ENCODE data around the gene VWA5B2. TPM values are rescaled to one million over a fixed set of nuclear protein-coding genes. Genes with fewer than 3 reads are reported as not detected.

The VWA5B2 gene
- total and polyA plus RNA-seq, 2 of the 13 experiments (the other 11 are each of a cell fraction or from before 2014, with no cell fraction given): 0.03 to 0.04 TPM

DNA sequence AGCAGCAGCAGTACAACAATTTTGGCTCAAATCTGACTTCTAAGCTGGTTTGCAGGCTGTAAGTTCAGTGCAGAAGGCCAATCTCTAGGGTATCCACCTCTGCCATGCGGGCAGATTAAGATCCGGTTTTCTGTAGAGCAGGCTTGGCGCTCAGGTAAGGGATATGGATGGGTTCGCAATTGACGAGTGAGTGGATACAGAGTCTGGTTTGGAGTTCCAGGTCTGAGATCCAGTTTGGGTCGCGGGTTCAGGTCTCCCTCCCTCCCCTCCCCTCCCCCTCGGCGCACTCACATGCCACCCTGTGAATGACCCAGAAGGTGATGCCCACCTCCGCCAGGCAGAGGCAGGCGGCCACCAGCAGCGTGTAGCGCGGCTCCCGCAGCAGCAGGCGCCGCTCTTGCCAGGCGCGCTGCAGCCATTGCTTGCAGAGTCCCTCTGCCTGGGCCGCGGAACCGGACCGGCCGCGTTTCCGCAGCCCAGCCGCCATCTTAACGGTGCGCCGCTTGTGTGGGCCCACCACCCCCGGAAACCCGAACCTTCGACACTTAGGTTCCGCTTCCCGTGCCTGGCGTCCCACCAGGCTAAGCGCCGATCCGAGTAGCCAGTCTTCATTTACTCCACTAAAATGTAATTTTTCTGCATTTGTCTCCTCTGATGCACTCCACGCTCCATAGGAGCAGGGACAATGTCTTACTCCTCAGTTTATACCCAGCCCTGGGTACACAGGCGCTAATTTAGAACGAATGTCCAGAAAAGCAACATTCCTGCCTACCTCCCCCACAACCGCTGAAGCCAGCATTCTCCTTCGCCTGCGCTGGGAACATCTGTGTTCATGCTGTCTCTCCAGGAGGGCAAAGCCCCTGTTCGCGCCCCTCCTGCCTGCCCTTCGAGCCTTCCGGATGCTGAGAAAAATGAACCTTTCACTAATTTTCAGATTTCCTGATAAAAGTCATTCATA, 19.3 kb downstream of the VWA5B2 start, which contains the start of gene ALG3 (continued):
- TF ChIP-seq RAD21 (CRISPR knock-in tag; IDR thresholded peaks at IDR 0.05): peak; percentile 23; the same call in 1 of the 2 replicates
- no peak for TF ChIP-seq POLR2AphosphoS2 (IDR thresholded peaks at IDR 0.05; ENCODE audit: low read depth, low read length)
- peak; percentile 94; the same call in 2 of the 3 replicates for TF ChIP-seq MXI1 (IDR thresholded peaks at IDR 0.05; ENCODE audit: borderline replicate concordance, low read depth, low read length)
- TF ChIP-seq PCBP1 (IDR thresholded peaks at IDR 0.05; ENCODE audit: borderline replicate concordance, low read depth, low read length): 0 out of 2 replicates have a peak, but pooled peaks have one; percentile 76
- peak; percentile 42 for TF ChIP-seq ATF3 (CRISPR knock-in tag; IDR thresholded peaks at IDR 0.05)
- 0 out of 2 replicates have a peak, but pooled peaks have one; percentile 40 for TF ChIP-seq ATRX (CRISPR knock-in tag; IDR thresholded peaks at IDR 0.05; ENCODE audit: borderline replicate concordance)
- no peak for TF ChIP-seq ZNF282 (IDR thresholded peaks at IDR 0.05; ENCODE audit: partially characterized antibody)
- TF ChIP-seq ZNF660 (CRISPR knock-in tag; IDR thresholded peaks at IDR 0.05; ENCODE audit: borderline replicate concordance, low read depth): no peak
- TF ChIP-seq, protein P1, sequence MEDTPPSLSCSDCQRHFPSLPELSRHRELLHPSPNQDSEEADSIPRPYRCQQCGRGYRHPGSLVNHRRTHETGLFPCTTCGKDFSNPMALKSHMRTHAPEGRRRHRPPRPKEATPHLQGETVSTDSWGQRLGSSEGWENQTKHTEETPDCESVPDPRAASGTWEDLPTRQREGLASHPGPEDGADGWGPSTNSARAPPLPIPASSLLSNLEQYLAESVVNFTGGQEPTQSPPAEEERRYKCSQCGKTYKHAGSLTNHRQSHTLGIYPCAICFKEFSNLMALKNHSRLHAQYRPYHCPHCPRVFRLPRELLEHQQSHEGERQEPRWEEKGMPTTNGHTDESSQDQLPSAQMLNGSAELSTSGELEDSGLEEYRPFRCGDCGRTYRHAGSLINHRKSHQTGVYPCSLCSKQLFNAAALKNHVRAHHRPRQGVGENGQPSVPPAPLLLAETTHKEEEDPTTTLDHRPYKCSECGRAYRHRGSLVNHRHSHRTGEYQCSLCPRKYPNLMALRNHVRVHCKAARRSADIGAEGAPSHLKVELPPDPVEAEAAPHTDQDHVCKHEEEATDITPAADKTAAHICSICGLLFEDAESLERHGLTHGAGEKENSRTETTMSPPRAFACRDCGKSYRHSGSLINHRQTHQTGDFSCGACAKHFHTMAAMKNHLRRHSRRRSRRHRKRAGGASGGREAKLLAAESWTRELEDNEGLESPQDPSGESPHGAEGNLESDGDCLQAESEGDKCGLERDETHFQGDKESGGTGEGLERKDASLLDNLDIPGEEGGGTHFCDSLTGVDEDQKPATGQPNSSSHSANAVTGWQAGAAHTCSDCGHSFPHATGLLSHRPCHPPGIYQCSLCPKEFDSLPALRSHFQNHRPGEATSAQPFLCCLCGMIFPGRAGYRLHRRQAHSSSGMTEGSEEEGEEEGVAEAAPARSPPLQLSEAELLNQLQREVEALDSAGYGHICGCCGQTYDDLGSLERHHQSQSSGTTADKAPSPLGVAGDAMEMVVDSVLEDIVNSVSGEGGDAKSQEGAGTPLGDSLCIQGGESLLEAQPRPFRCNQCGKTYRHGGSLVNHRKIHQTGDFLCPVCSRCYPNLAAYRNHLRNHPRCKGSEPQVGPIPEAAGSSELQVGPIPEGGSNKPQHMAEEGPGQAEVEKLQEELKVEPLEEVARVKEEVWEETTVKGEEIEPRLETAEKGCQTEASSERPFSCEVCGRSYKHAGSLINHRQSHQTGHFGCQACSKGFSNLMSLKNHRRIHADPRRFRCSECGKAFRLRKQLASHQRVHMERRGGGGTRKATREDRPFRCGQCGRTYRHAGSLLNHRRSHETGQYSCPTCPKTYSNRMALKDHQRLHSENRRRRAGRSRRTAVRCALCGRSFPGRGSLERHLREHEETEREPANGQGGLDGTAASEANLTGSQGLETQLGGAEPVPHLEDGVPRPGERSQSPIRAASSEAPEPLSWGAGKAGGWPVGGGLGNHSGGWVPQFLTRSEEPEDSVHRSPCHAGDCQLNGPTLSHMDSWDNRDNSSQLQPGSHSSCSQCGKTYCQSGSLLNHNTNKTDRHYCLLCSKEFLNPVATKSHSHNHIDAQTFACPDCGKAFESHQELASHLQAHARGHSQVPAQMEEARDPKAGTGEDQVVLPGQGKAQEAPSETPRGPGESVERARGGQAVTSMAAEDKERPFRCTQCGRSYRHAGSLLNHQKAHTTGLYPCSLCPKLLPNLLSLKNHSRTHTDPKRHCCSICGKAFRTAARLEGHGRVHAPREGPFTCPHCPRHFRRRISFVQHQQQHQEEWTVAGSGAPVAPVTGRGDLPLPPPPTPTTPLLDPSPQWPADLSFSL (CRISPR knock-in tag; IDR thresholded peaks at IDR 0.05): peak; percentile 48; the same call in 1 of the 2 replicates
- TF ChIP-seq DNMT3B (CRISPR knock-in tag; conservative IDR thresholded peaks at IDR 0.05): no peak
- no peak for TF ChIP-seq TCF7L2 (IDR thresholded peaks at IDR 0.05; ENCODE audit: low read depth, low read length)
- TF ChIP-seq JUN (CRISPR knock-in tag; IDR thresholded peaks at IDR 0.05): no peak
- TF ChIP-seq ZBTB8A (CRISPR knock-in tag; IDR thresholded peaks at IDR 0.05; ENCODE audit: borderline replicate concordance, low read depth): no peak
- peak; percentile 99 for TF ChIP-seq BRD4 (CRISPR knock-in tag; IDR thresholded peaks at IDR 0.05)
- peak; percentile 54; the same call in 1 of the 2 replicates for TF ChIP-seq NCOA2 (CRISPR knock-in tag; IDR thresholded peaks at IDR 0.05)
- peak; percentile 41; the same call in 1 of the 2 replicates for TF ChIP-seq ZNF792 (CRISPR knock-in tag; IDR thresholded peaks at IDR 0.05)
- no peak for TF ChIP-seq ZBTB4 (CRISPR knock-in tag; IDR thresholded peaks at IDR 0.05; ENCODE audit: borderline replicate concordance)
- TF ChIP-seq ZNF501 (CRISPR knock-in tag; IDR thresholded peaks at IDR 0.05): peak; percentile 0; the same call in 1 of the 2 replicates
- peak; percentile 82 for TF ChIP-seq HNRNPL (IDR thresholded peaks at IDR 0.05; ENCODE audit: low read depth, low read length)

Data from HepG2 (cell line).